Fibroblast of lung (primary cell): ENCODE measurements around the gene RNF224. TPM values are rescaled to one million over a fixed set of nuclear protein-coding genes. Genes with fewer than 3 reads are reported as not detected.

Source experiments
- DNase-seq, 2 donors: peaks; one replicate each; pipeline versions ENCODE4 v3.0.0 to v3.0.0-alpha.2; 2010; ENCODE audit warnings: low read depth in 2 of 2
- H2AFZ ChIP-seq: 2 replicates; pipeline ENCODE4 v1.5.1; 2012; ENCODE audit warnings: low read length, control low read depth, inconsistent platforms
- H3K27ac ChIP-seq: 2 replicates; pipeline ENCODE4 v1.5.1; 2011; ENCODE audit warnings: low read length, control low read depth; ENCODE audit not compliant: insufficient read depth
- H3K27me3 ChIP-seq: 2 replicates; pipeline ENCODE4 v1.5.1; 2011; ENCODE audit warnings: mild to moderate bottlenecking, low read length; ENCODE audit not compliant: control insufficient read depth, insufficient read depth
- H3K36me3 ChIP-seq: 2 replicates; pipeline ENCODE4 v1.5.1; 2011; ENCODE audit warnings: low read length; ENCODE audit not compliant: control insufficient read depth, insufficient read depth
- H3K4me1 ChIP-seq: 2 replicates; pipeline ENCODE4 v1.5.1; 2011; ENCODE audit warnings: low read length; ENCODE audit not compliant: control insufficient read depth, insufficient read depth; ENCODE audit errors: extremely low read depth
- H3K4me2 ChIP-seq: 2 replicates; pipeline ENCODE4 v1.5.1; 2011; ENCODE audit warnings: low read length, control low read depth; ENCODE audit not compliant: insufficient read depth; ENCODE audit errors: extremely low read depth
- H3K4me3 ChIP-seq, 4 experiments: fragments of 200-600 bp in 1 of 4; sonication (generic) in 1 of 4; replicated peaks in 1 of 4; 2 replicates each; pipeline ENCODE4 v1.5.1; 2011 to 2016; ENCODE audit warnings: low read length in 4 of 4, low read depth in 3 of 4, mild to moderate bottlenecking in 3 of 4, control low read depth in 2 of 4, inconsistent platforms in 1 of 4, mixed read lengths in 1 of 4; ENCODE audit not compliant: insufficient read depth in 1 of 4; ENCODE audit errors: control extremely low read depth in 1 of 4
- H3K79me2 ChIP-seq: 2 replicates; pipeline ENCODE4 v1.5.1; 2012; ENCODE audit warnings: mild to moderate bottlenecking, low read length, inconsistent platforms; ENCODE audit not compliant: control insufficient read depth, insufficient read depth
- H3K9ac ChIP-seq: 2 replicates; pipeline ENCODE4 v1.5.1; 2011; ENCODE audit warnings: mild to moderate bottlenecking, low read length, control low read depth; ENCODE audit not compliant: insufficient read depth
- H3K9me3 ChIP-seq: 2 replicates; pipeline ENCODE4 v1.5.1; 2012; ENCODE audit warnings: low read depth, low read length; ENCODE audit not compliant: control insufficient read depth, insufficient read depth
- H4K20me1 ChIP-seq: 2 replicates; pipeline ENCODE4 v1.5.1; 2011; ENCODE audit warnings: low read length; ENCODE audit not compliant: control insufficient read depth, insufficient read depth; ENCODE audit errors: extremely low read depth
- EZH2 ChIP-seq: IDR thresholded peaks from 2 replicates; pipeline ENCODE4 v1.5.1; 2012; ENCODE audit warnings: low read length, control low read depth, mild to moderate bottlenecking; ENCODE audit errors: missing control alignments
- polyA plus RNA-seq, 2 donors: library from polyadenylated mRNA; depleted of rRNA in 1 of 2; stranded (reverse) in 1 of 2; unstranded in 1 of 2; fragments of >200 nt; gene quantifications; 2 replicates each; pipeline ENCODE4 v1.2.1, GENCODE V29; 2011 to 2012; ENCODE audit warnings: missing spikeins in 1 of 2
- total RNA-seq: library from RNA; depleted of rRNA; stranded (reverse); fragments of >200 nt; gene quantifications from 2 replicates; pipeline ENCODE4 v1.2.1, GENCODE V29; 2014
- TF ChIP-seq, protein P1 (sequence below), 2 donors: IDR thresholded peaks in 1 of 2; conservative IDR thresholded peaks in 1 of 2; 1 replicate in 1 of 2; 2 replicates in 1 of 2; pipeline ENCODE4 v1.5.1; 2011 to 2012; ENCODE audit warnings: low read length in 2 of 2, control low read depth in 1 of 2, inconsistent platforms in 1 of 2, low read depth in 1 of 2, mild to moderate bottlenecking in 1 of 2

RNF224 gene
- total and polyA plus RNA-seq, 2 donors (not counting 1 experiment from before 2014, with no cell fraction given), result under 0.01 TPM; not detected in 1

DNA sequence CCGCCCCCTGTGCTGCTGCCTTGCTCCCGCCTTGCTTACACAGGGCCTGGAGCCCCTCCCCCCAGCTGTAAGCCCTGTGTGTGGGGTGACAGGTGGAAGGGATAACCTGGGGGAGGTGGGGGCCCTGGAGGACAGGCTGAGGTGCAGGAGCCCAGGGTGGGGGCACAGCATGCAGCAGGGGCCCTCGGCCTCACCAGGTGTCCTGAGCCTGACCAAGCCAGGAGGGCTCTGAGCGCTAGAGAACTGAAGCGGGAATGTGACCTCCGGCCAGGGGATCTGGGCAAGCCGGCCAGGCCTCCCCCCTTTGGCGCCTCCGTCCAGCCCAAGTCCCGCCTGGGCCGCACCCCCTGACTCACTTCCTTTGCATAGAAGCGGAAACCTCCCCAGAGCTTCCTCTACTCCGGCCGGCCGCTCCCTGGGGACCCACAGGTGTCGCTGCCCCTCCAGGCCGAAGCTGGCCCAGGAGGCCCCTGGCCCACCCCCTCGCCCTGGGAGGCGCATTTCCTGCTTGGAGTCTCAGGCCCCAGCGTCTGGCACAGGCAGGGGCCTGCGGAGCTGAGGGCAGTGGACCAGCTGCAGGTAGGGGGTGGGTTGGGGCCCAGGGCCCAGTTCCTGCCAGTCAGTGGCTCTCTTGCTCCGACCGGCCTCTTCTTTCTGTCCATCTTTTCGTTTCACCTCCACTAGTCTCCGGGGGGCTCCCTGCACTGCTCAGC is 50.2 kb downstream of the RNF224 start, which contains the start of gene TOR4A:
TOR4A (plus strand) TSS at position 398 of the 713 bp plus-strand sequence. CDS start 964 bp downstream, outside the sequence.
- Histone ChIP-seq H3K4me2 (peak within 1 kb of the TSS; percentile 81), H3K9ac (peak within 1 kb of the TSS; percentile 59), H4K20me1 (no peaks in the 10 kb centered on the region), H3K79me2 (peaks cover 26% of the 10 kb centered on the region), H3K9me3 (no peaks in the 10 kb centered on the region), H3K36me3 (peaks cover 23% of the 10 kb centered on the region), H3K4me1 (peaks cover 10% of the 10 kb centered on the region), H3K4me3 (peak within 1 kb of the TSS; percentile 67 to 86 (median 73)), H3K27me3 (no peaks in the 10 kb centered on the region), H2AFZ (no peak within 1 kb of the TSS), H3K27ac (peak within 1 kb of the TSS; percentile 82)
- TF ChIP-seq, protein P1, sequence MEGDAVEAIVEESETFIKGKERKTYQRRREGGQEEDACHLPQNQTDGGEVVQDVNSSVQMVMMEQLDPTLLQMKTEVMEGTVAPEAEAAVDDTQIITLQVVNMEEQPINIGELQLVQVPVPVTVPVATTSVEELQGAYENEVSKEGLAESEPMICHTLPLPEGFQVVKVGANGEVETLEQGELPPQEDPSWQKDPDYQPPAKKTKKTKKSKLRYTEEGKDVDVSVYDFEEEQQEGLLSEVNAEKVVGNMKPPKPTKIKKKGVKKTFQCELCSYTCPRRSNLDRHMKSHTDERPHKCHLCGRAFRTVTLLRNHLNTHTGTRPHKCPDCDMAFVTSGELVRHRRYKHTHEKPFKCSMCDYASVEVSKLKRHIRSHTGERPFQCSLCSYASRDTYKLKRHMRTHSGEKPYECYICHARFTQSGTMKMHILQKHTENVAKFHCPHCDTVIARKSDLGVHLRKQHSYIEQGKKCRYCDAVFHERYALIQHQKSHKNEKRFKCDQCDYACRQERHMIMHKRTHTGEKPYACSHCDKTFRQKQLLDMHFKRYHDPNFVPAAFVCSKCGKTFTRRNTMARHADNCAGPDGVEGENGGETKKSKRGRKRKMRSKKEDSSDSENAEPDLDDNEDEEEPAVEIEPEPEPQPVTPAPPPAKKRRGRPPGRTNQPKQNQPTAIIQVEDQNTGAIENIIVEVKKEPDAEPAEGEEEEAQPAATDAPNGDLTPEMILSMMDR (conservative IDR thresholded peaks at IDR 0.05 in 1 of 2, IDR thresholded peaks at IDR 0.05 in 1 of 2; ENCODE audit: low read depth in 1 of 2, low read length in 2 of 2), result peak in 1 of 2 donors; percentile 6
- no peak for TF ChIP-seq EZH2
- DNase-seq, result peak; percentile 87

DNA sequence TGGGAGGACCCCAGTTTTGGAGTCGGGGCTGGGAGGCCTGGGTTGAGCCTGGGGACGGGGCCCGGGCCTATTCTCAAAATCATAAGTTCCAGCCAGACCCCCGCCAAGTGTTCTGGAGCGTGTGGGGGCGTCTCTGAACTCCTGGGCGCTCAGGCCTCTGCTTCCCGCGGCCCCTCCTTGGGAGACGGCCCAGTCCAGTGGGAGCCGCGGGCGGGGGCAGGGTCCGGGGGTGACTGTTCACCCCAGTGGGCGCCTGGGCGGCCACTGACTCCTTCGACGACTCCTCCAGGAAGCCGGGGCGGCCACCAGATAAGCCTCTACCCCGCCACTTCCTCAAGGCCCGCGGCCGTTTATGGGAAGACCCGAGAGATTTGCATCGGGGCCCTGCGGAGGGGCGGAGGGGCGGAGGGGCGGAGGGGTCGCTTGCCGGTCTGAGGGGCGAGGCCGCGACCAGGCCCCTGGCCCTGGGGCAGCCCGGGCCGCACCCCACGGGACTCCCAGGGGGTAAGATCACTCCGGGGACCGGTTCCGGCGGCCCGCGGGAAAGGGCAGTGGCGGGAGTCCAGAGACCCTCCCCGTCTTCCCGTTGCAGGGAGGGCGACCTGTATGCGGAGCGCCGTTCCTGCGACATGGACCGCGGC is 50.9 kb downstream of the RNF224 start:
- peaks cover 20% of the 10 kb centered on the region for H3K36me3 ChIP-seq
- H3K9me3 ChIP-seq, result no peaks in the 10 kb centered on the region
- peaks cover 26% of the 10 kb centered on the region for H3K79me2 ChIP-seq
- H4K20me1 ChIP-seq, result no peaks in the 10 kb centered on the region
- peaks cover 10% of the 10 kb centered on the region for H3K4me1 ChIP-seq
- H3K9ac ChIP-seq, result peak overlapping the region; percentile 59
- H3K27me3 ChIP-seq, result no peaks in the 10 kb centered on the region
- H3K4me2 ChIP-seq, result peak overlapping the region; percentile 81
- H2AFZ ChIP-seq, result no peak overlapping the region
- peak in 1 of 2 donors; percentile 36 for DNase-seq
- TF ChIP-seq EZH2, result no peak
- TF ChIP-seq, protein P1 (conservative IDR thresholded peaks at IDR 0.05 in 1 of 2, IDR thresholded peaks at IDR 0.05 in 1 of 2; ENCODE audit: low read depth in 1 of 2, low read length in 2 of 2), result no peak
- peak overlapping the region; percentile 73 for H3K27ac ChIP-seq
- peak overlapping the region; percentile 67 to 86 (median 73) for H3K4me3 ChIP-seq

Other genes starting within 250 kb of the RNF224 start
Only the 30 nearest of the 32 such genes appear.
- gene PAXX, start 235.1 kb upstream of the RNF224 start, total RNA-seq, result 13.7 and 14.9 TPM in 2 replicates
- 6.1 and 9.9 TPM in 2 replicates for gene PAXX, start 235.1 kb upstream of the RNF224 start, polyA plus RNA-seq
- gene CLIC3, start 230.9 kb upstream of the RNF224 start, total RNA-seq, result 1.3 and 3.5 TPM in 2 replicates
- gene CLIC3, start 230.9 kb upstream of the RNF224 start, polyA plus RNA-seq, result 0.98 and 1.5 TPM in 2 replicates
- 13.9 and 21.8 TPM in 2 replicates for gene ABCA2, start 199.3 kb upstream of the RNF224 start, total RNA-seq
- 8.5 and 13.4 TPM in 2 replicates for gene ABCA2, start 199.3 kb upstream of the RNF224 start, polyA plus RNA-seq
- gene FUT7, start 195.4 kb upstream of the RNF224 start, total RNA-seq, result not detected in 2 replicates
- gene FUT7, start 195.4 kb upstream of the RNF224 start, polyA plus RNA-seq, result not detected in 2 replicates
- gene NPDC1, start 181.3 kb upstream of the RNF224 start, total RNA-seq, result 10.5 and 15.7 TPM in 2 replicates
- gene NPDC1, start 181.3 kb upstream of the RNF224 start, polyA plus RNA-seq, result 9.0 and 12.1 TPM in 2 replicates
- gene ENTPD2, start 173.4 kb upstream of the RNF224 start, total RNA-seq, result under 0.01 TPM in 2 replicates
- gene ENTPD2, start 173.4 kb upstream of the RNF224 start, polyA plus RNA-seq, result not detected in 2 replicates
- 0.26 and 2.8 TPM in 2 replicates for gene SAPCD2, start 156.9 kb upstream of the RNF224 start, total RNA-seq
- 0.85 and 2.7 TPM in 2 replicates for gene SAPCD2, start 156.9 kb upstream of the RNF224 start, polyA plus RNA-seq
- gene UAP1L1, start 150.0 kb upstream of the RNF224 start, total RNA-seq, result 15.7 and 21.1 TPM in 2 replicates
- gene UAP1L1, start 150.0 kb upstream of the RNF224 start, polyA plus RNA-seq, result 16.4 and 17.9 TPM in 2 replicates
- 63.2 and 96.6 TPM in 2 replicates for gene MAN1B1, start 140.5 kb upstream of the RNF224 start, total RNA-seq
- gene MAN1B1, start 140.5 kb upstream of the RNF224 start, polyA plus RNA-seq, result 43.0 and 45.5 TPM in 2 replicates
- 93.0 and 126 TPM in 2 replicates for gene DPP7, start 112.8 kb upstream of the RNF224 start, total RNA-seq
- gene DPP7, start 112.8 kb upstream of the RNF224 start, polyA plus RNA-seq, result 28.6 and 44.3 TPM in 2 replicates
- under 0.01 TPM in 1 of 2 replicates, not detected in the other for gene GRIN1, start 88.3 kb upstream of the RNF224 start, total RNA-seq
- gene GRIN1, start 88.3 kb upstream of the RNF224 start, polyA plus RNA-seq, result 0.06 and 0.08 TPM in 2 replicates
- gene LRRC26, start 57.5 kb upstream of the RNF224 start, total RNA-seq, result not detected in 2 replicates
- gene LRRC26, start 57.5 kb upstream of the RNF224 start, polyA plus RNA-seq, result not detected in 2 replicates
- gene TMEM210, start 55.4 kb upstream of the RNF224 start, total RNA-seq, result not detected in 2 replicates
- not detected in 2 replicates for gene TMEM210, start 55.4 kb upstream of the RNF224 start, polyA plus RNA-seq
- gene ANAPC2, start 38.9 kb upstream of the RNF224 start, total RNA-seq, result 15.9 and 18.0 TPM in 2 replicates
- 9.1 and 12.3 TPM in 2 replicates for gene ANAPC2, start 38.9 kb upstream of the RNF224 start, polyA plus RNA-seq
- 56.3 and 58.3 TPM in 2 replicates for gene SSNA1, start 38.8 kb upstream of the RNF224 start, total RNA-seq
- 37.7 and 51.2 TPM in 2 replicates for gene SSNA1, start 38.8 kb upstream of the RNF224 start, polyA plus RNA-seq
- gene TPRN, start 26.8 kb upstream of the RNF224 start, total RNA-seq, result 5.1 and 5.8 TPM in 2 replicates
- gene TPRN, start 26.8 kb upstream of the RNF224 start, polyA plus RNA-seq, result 1.6 and 2.3 TPM in 2 replicates
- gene TMEM203, start 21.9 kb upstream of the RNF224 start, total RNA-seq, result 36.2 and 36.3 TPM in 2 replicates
- gene TMEM203, start 21.9 kb upstream of the RNF224 start, polyA plus RNA-seq, result 38.6 and 44.9 TPM in 2 replicates
- gene NDOR1, start 21.8 kb upstream of the RNF224 start, total RNA-seq, result 2.6 and 3.1 TPM in 2 replicates
- gene NDOR1, start 21.8 kb upstream of the RNF224 start, polyA plus RNA-seq, result 2.4 and 5.6 TPM in 2 replicates
- gene RNF208, start 5.3 kb upstream of the RNF224 start, total RNA-seq, result 0.26 and 0.33 TPM in 2 replicates
- 0.14 and 0.34 TPM in 2 replicates for gene RNF208, start 5.3 kb upstream of the RNF224 start, polyA plus RNA-seq
- 0.51 and 0.66 TPM in 2 replicates for gene CYSRT1, start 2.3 kb upstream of the RNF224 start, total RNA-seq
- 0.19 and 0.25 TPM in 2 replicates for gene CYSRT1, start 2.3 kb upstream of the RNF224 start, polyA plus RNA-seq
- not detected in 2 replicates for gene SLC34A3, start 3.4 kb downstream of the RNF224 start, total RNA-seq
- gene SLC34A3, start 3.4 kb downstream of the RNF224 start, polyA plus RNA-seq, result not detected in 2 replicates
- 106 and 111 TPM in 2 replicates for gene TUBB4B, start 13.8 kb downstream of the RNF224 start, total RNA-seq
- gene TUBB4B, start 13.8 kb downstream of the RNF224 start, polyA plus RNA-seq, result 332 and 663 TPM in 2 replicates
- gene STPG3, start 23.8 kb downstream of the RNF224 start, total RNA-seq, result not detected in 2 replicates
- gene STPG3, start 23.8 kb downstream of the RNF224 start, polyA plus RNA-seq, result not detected in 2 replicates
- gene NELFB, start 27.8 kb downstream of the RNF224 start, total RNA-seq, result 40.6 and 50.0 TPM in 2 replicates
- gene NELFB, start 27.8 kb downstream of the RNF224 start, polyA plus RNA-seq, result 23.5 and 32.7 TPM in 2 replicates
- gene TOR4A, start 50.2 kb downstream of the RNF224 start, total RNA-seq, result 12.6 and 22.1 TPM in 2 replicates
- 3.3 and 11.3 TPM in 2 replicates for gene TOR4A, start 50.2 kb downstream of the RNF224 start, polyA plus RNA-seq
- under 0.01 TPM in 1 of 2 replicates, not detected in the other for gene NRARP, start 74.8 kb downstream of the RNF224 start, total RNA-seq
- gene NRARP, start 74.8 kb downstream of the RNF224 start, polyA plus RNA-seq, result 0.07 TPM in 2 replicates
- 7.4 and 13.0 TPM in 2 replicates for gene EXD3, start 195.7 kb downstream of the RNF224 start, total RNA-seq
- 1.7 and 2.6 TPM in 2 replicates for gene EXD3, start 195.7 kb downstream of the RNF224 start, polyA plus RNA-seq
- 0.66 and 0.77 TPM in 2 replicates for gene NOXA1, start 195.9 kb downstream of the RNF224 start, total RNA-seq
- gene NOXA1, start 195.9 kb downstream of the RNF224 start, polyA plus RNA-seq, result 0.08 TPM in 1 of 2 replicates, not detected in the other
- gene ENTPD8, start 213.9 kb downstream of the RNF224 start, total RNA-seq, result under 0.01 TPM in 1 of 2 replicates, not detected in the other
- gene ENTPD8, start 213.9 kb downstream of the RNF224 start, polyA plus RNA-seq, result not detected in 2 replicates
- gene NSMF, start 231.8 kb downstream of the RNF224 start, total RNA-seq, result 10.8 and 13.4 TPM in 2 replicates
- gene NSMF, start 231.8 kb downstream of the RNF224 start, polyA plus RNA-seq, result 15.0 and 22.8 TPM in 2 replicates